A673 (cell line): Measurements from ENCODE around the gene ADAM8. TPM values are rescaled to one million over a fixed set of nuclear protein-coding genes. Genes with fewer than 3 reads are reported as not detected.

Source experiments
- BruUV-seq: library from RNA; stranded (reverse); fragments of 400-500 nt; replicated peaks from 2 replicates; lab custom pipeline; 2021; lab: Mats Ljungman, UMichigan
- CTCF ChIA-PET: fragments of 300-600 bp; sonication (Branson Sonifier 250); formaldehyde crosslinking; loops from one replicate; lab custom pipeline; 2022; ENCODE audit warnings: antibody characterized with exemption; lab: Charles Lee
- POLR2A ChIA-PET: fragments of 300-600 bp; sonication (Branson Sonifier 250); formaldehyde crosslinking; loops from one replicate; lab custom pipeline; 2022; ENCODE audit warnings: antibody characterized with exemption; ENCODE audit not compliant: low non-redundant PET; lab: Charles Lee
- DNase-seq: peaks from one replicate; pipeline ENCODE4 v3.0.0-alpha.2; 2015; ENCODE audit warnings: low spot score
- H3K27ac ChIP-seq: fragments of 200-600 bp; sonication (generic); 2 replicates; pipeline ENCODE4 v1.5.1; 2016; ENCODE audit warnings: mixed run types, low read depth, mild to moderate bottlenecking, mixed read lengths, antibody characterized with exemption, low read length; ENCODE audit not compliant: poor library complexity, severe bottlenecking
- H3K27me3 ChIP-seq: fragments of 200-600 bp; sonication (generic); replicated peaks from 2 replicates; pipeline ENCODE4 v1.6.1; 2017; ENCODE audit warnings: mixed run types, low read depth, mild to moderate bottlenecking, mixed read lengths, antibody characterized with exemption, low read length; ENCODE audit not compliant: insufficient read depth, poor library complexity
- H3K36me3 ChIP-seq: fragments of 200-600 bp; sonication (generic); 2 replicates; pipeline ENCODE4 v1.6.1; 2016; ENCODE audit warnings: mixed run types, mild to moderate bottlenecking, mixed read lengths, antibody characterized with exemption, low read length; ENCODE audit not compliant: insufficient read depth, poor library complexity, severe bottlenecking
- H3K4me1 ChIP-seq: fragments of 200-600 bp; sonication (generic); 2 replicates; pipeline ENCODE4 v1.6.1; 2017; ENCODE audit warnings: mixed run types, mild to moderate bottlenecking, mixed read lengths, antibody characterized with exemption, low read length; ENCODE audit not compliant: insufficient read depth, poor library complexity, severe bottlenecking
- H3K4me3 ChIP-seq: fragments of 200-600 bp; sonication (generic); 2 replicates; pipeline ENCODE4 v1.5.1; 2016; ENCODE audit warnings: low read depth, mixed run types, mild to moderate bottlenecking, mixed read lengths, low read length; ENCODE audit not compliant: poor library complexity, severe bottlenecking
- H3K9me3 ChIP-seq: fragments of 200-600 bp; sonication (generic); 2 replicates; pipeline ENCODE4 v1.6.1; 2016; ENCODE audit warnings: mixed run types, low read depth, mild to moderate bottlenecking, mixed read lengths, antibody characterized with exemption, low read length; ENCODE audit not compliant: poor library complexity, severe bottlenecking
- EZH2 ChIP-seq: fragments of 200-600 bp; sonication (generic); IDR thresholded peaks from 2 replicates; pipeline ENCODE4 v1.6.1; 2017; ENCODE audit warnings: borderline replicate concordance, low read depth, mild to moderate bottlenecking, mixed read lengths, antibody characterized with exemption, low read length; ENCODE audit not compliant: poor library complexity, severe bottlenecking
- intact Hi-C: fragments of 100-400 bp; cut with micrococcal nuclease; formaldehyde crosslinking; loops from one replicate; pipeline ENCODE4 v1.10.0; 2022; ENCODE audit not compliant: unreplicated experiment
- total RNA-seq: library from RNA; stranded (reverse); gene quantifications from 2 replicates; pipeline ENCODE4 v1.2.3, GENCODE V29; 2021
- TF ChIP-seq, protein P1 (sequence below): fragments of 300-800, 200-600 bp; sonication (generic); conservative IDR thresholded peaks from 2 replicates; pipeline ENCODE4 v1.5.1; 2017; ENCODE audit warnings: low read depth, mild to moderate bottlenecking, antibody characterized with exemption, low read length, moderate library complexity, mixed read lengths

ADAM8 gene
- total RNA-seq, 1 experiment from 2014 or later, result 1.2 TPM

DNA sequence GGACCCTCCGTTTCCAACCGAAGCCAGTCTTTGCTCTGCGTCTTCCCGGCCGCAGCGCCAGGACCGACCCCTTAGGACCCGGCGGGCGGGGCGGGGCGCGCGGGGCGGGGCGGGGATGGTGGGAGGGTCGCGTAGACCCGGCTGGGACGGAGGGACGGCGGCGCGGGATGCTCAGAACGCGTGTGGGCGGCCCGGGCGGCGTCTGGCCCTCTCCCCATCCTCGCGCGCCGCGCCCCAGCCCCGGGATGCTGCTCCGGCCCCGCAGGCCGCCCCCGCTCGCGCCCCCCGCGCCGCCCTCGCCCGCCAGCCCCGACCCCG is 46.7 kb downstream of the ADAM8 start, which contains the start of gene UTF1:
Gene UTF1, plus strand, starts transcription at position 174 of the 318 bp plus-strand sequence. Its CDS starts 72 bp downstream, at position 246.
- Histone ChIP-seq H3K27ac (no peak within 1 kb of the TSS), H3K4me1 (no peaks in the 10 kb centered on the region), H3K4me3 (no peak within 1 kb of the TSS), H3K27me3 (peaks cover 91% of the 10 kb centered on the region), H3K36me3 (no peaks in the 10 kb centered on the region), H3K9me3 (no peaks in the 10 kb centered on the region)
- TF ChIP-seq, protein P1, sequence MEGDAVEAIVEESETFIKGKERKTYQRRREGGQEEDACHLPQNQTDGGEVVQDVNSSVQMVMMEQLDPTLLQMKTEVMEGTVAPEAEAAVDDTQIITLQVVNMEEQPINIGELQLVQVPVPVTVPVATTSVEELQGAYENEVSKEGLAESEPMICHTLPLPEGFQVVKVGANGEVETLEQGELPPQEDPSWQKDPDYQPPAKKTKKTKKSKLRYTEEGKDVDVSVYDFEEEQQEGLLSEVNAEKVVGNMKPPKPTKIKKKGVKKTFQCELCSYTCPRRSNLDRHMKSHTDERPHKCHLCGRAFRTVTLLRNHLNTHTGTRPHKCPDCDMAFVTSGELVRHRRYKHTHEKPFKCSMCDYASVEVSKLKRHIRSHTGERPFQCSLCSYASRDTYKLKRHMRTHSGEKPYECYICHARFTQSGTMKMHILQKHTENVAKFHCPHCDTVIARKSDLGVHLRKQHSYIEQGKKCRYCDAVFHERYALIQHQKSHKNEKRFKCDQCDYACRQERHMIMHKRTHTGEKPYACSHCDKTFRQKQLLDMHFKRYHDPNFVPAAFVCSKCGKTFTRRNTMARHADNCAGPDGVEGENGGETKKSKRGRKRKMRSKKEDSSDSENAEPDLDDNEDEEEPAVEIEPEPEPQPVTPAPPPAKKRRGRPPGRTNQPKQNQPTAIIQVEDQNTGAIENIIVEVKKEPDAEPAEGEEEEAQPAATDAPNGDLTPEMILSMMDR, result no peak
- TF ChIP-seq EZH2, result no peak
- ChIA-PET POLR2A (no interaction called here), CTCF (no interaction called here)
- DNase-seq, result no peak
- no TSS peak for BruUV-seq
- intact Hi-C loops, result no loop called here

DNA sequence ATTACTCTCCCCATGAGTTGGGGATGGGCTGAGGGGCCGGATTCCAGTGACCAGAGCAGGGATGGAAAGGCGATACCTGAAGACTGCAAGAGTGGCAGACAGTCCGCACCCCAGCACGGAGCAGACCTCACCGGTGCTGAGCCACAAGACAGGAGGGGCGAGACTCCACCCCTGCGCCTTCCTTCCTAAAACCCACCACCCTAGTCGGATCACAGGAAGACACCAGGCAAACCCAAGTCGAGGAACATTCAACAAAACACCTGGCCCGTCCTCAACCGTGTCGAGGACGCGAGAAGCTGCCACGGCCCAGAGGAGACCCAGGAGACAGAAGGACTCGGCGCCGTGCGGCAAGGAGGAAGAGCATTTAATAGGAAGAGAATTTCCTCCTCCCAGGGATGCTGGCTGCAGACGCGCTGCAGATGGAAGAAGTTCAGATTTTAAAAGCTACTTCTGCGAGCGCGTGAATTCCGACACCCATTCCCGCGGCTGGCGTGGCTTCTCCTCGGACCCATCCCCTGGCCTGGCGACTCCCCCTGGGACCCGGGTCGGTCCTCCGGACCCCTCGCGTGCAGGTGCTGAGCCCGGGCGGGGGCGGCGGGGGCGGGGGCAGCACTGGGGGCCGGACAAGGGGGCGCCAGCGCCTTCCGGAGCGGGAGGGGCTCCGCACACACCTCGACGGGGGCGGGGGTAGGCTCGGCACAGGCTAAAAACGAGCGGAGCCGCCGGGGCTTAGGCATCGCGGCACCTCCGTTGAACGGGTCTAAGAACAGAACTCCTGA is 47.2 kb downstream of the ADAM8 start:
- ChIA-PET CTCF (no interaction called here), POLR2A (no interaction called here)
- H3K4me1 ChIP-seq, result no peaks in the 10 kb centered on the region
- peaks cover 92% of the 10 kb centered on the region for H3K27me3 ChIP-seq
- peak; percentile 89 for TF ChIP-seq EZH2
- TF ChIP-seq, protein P1, result no peak
- no peaks in the 10 kb centered on the region for H3K9me3 ChIP-seq
- no TSS peak for BruUV-seq
- H3K4me3 ChIP-seq, result no peak overlapping the region
- DNase-seq, result no peak
- no peaks in the 10 kb centered on the region for H3K36me3 ChIP-seq
- H3K27ac ChIP-seq, result no peak overlapping the region
- intact Hi-C loops, result no loop called here

DNA sequence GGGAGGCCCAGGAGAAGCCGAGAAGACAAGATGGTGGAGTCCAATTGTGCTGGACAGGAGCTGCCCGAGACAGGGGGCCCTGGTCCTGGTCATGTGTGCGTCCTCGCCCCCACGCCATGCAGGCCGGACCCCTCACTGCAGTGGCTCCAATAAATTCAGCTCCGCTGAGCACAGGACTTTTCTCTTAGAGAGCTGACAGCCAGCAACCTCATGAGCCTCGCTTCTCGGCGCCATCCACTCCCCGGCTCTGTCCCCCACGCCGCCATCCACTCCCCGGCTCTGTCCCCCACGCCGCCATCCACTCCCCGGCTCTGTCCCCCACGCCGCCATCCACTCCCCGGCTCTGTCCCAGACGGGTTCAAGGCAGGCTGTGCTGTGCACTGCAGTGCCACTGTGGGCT is 49.4 kb downstream of the ADAM8 start:
- Histone ChIP-seq H3K27me3 (peaks cover 77% of the 10 kb centered on the region), H3K36me3 (no peaks in the 10 kb centered on the region), H3K4me3 (no peak overlapping the region), H3K27ac (no peak overlapping the region), H3K9me3 (no peaks in the 10 kb centered on the region), H3K4me1 (no peaks in the 10 kb centered on the region)
- TF ChIP-seq EZH2, result no peak
- TF ChIP-seq, protein P1, result no peak
- no peak for DNase-seq
- no TSS peak for BruUV-seq
- CTCF ChIA-PET, result interaction anchor here (0.7 kb wide), 1 partner anchor 11 kb away, joined by 4 read pairs; no protein-coding TSS in a partner anchor
- POLR2A ChIA-PET, result no interaction called here
- intact Hi-C loops, result no loop called here
